ENCODE data around the gene KLHL4.
"Not testable (repeated sequence)": the region's sequence is repeated elsewhere in the genome, so short reads cannot be mapped to it uniquely, and the experiment has no call there.

The KLHL4 gene

GRCh38 chrX:87583679-87584078 lies 66.1 kb downstream of the KLHL4 start:
- no peak for TF ChIP-seq POLR2A (IDR thresholded peaks at IDR 0.05; ENCODE audit: low read depth, low read length)
- FAIRE-seq: peak; percentile 74
- no peak for DNase-seq (ENCODE audit: insufficient read length, low spot score)

- TF ChIP-seq POLR2A (IDR thresholded peaks at IDR 0.05; ENCODE audit: low read depth, low read length): no peak
- no peak for DNase-seq (ENCODE audit: insufficient read length, low spot score)
- no peak for FAIRE-seq
Observed at GRCh38 chrX:87616371-87616770, 98.8 kb downstream of the KLHL4 start.

GRCh38 chrX:87621697-87622096 lies 104.1 kb downstream of the KLHL4 start:
- DNase-seq (ENCODE audit: insufficient read length, low spot score) (no peak), FAIRE-seq (no peak)
- TF ChIP-seq POLR2A (IDR thresholded peaks at IDR 0.05; ENCODE audit: low read depth, low read length): no peak

- no peak for FAIRE-seq
- TF ChIP-seq POLR2A (IDR thresholded peaks at IDR 0.05; ENCODE audit: low read depth, low read length): no peak
- no peak for DNase-seq (ENCODE audit: insufficient read length, low spot score)
Observed at GRCh38 chrX:87626996-87627395, 109.4 kb downstream of the KLHL4 start.

GRCh38 chrX:87634361-87634760 lies 116.8 kb downstream of the KLHL4 start:
- DNase-seq (ENCODE audit: insufficient read length, low spot score) (no peak), FAIRE-seq (no peak)
- TF ChIP-seq POLR2A (IDR thresholded peaks at IDR 0.05; ENCODE audit: low read depth, low read length): no peak

GRCh38 chrX:87636533-87636932 lies 118.9 kb downstream of the KLHL4 start:
- FAIRE-seq (no peak), DNase-seq (ENCODE audit: insufficient read length, low spot score) (no peak)
- no peak for TF ChIP-seq POLR2A (IDR thresholded peaks at IDR 0.05; ENCODE audit: low read depth, low read length)

- DNase-seq (ENCODE audit: insufficient read length, low spot score); FAIRE-seq: not testable (repeated sequence)
Observed at GRCh38 chrX:87641439-87641838, 123.8 kb downstream of the KLHL4 start.

GRCh38 chrX:87661761-87662160 lies 144.2 kb downstream of the KLHL4 start:
- FAIRE-seq: no peak
- no peak for TF ChIP-seq POLR2A (IDR thresholded peaks at IDR 0.05; ENCODE audit: low read depth, low read length)
- DNase-seq (ENCODE audit: insufficient read length, low spot score): no peak

GRCh38 chrX:87663421-87663820 lies 145.8 kb downstream of the KLHL4 start:
- no peak for FAIRE-seq

GRCh38 chrX:87664381-87664780 lies 146.8 kb downstream of the KLHL4 start:
- TF ChIP-seq POLR2A (IDR thresholded peaks at IDR 0.05; ENCODE audit: low read depth, low read length): no peak
- no peak for FAIRE-seq
- no peak for DNase-seq (ENCODE audit: insufficient read length, low spot score)

More at GRCh38 chrX:87663421-87663820, 145.8 kb downstream of the KLHL4 start:
- no peak for DNase-seq (ENCODE audit: insufficient read length, low spot score)
- no peak for TF ChIP-seq POLR2A (IDR thresholded peaks at IDR 0.05; ENCODE audit: low read depth, low read length)

- DNase-seq (ENCODE audit: insufficient read length, low spot score) (no peak), FAIRE-seq (no peak)
- no peak for TF ChIP-seq POLR2A (IDR thresholded peaks at IDR 0.05; ENCODE audit: low read depth, low read length)
Observed at GRCh38 chrX:87679849-87680248, 162.2 kb downstream of the KLHL4 start.

GRCh38 chrX:87687703-87688102 lies 170.1 kb downstream of the KLHL4 start:
- no peak for DNase-seq (ENCODE audit: insufficient read length, low spot score)
- no peak for FAIRE-seq
- TF ChIP-seq POLR2A (IDR thresholded peaks at IDR 0.05; ENCODE audit: low read depth, low read length): no peak

GRCh38 chrX:87688113-87688748 lies 170.6 kb downstream of the KLHL4 start:
- not testable (repeated sequence) for FAIRE-seq; DNase-seq (ENCODE audit: insufficient read length, low spot score)

- not testable (repeated sequence) for FAIRE-seq; DNase-seq (ENCODE audit: insufficient read length, low spot score)
Observed at GRCh38 chrX:87689218-87689617, 171.6 kb downstream of the KLHL4 start.

- TF ChIP-seq POLR2A (IDR thresholded peaks at IDR 0.05; ENCODE audit: low read depth, low read length): no peak
- DNase-seq (ENCODE audit: insufficient read length, low spot score) (no peak), FAIRE-seq (no peak)
Observed at GRCh38 chrX:87693204-87693603, 175.6 kb downstream of the KLHL4 start.

- no peak for TF ChIP-seq POLR2A (IDR thresholded peaks at IDR 0.05; ENCODE audit: low read depth, low read length)
- FAIRE-seq: no peak
- DNase-seq (ENCODE audit: insufficient read length, low spot score): no peak
Observed at GRCh38 chrX:87697409-87697808, 179.8 kb downstream of the KLHL4 start.

Data from H54 (cell line).